EH (cell line): ENCODE results near the gene C3orf49.

Experiments used
- DNase-seq: peaks from one replicate; pipeline ENCODE4 v3.0.0-alpha.2; 2015; ENCODE audit warnings: low read depth

Gene C3orf49

GRCh38 chr3:63851287-63851686 is 32.2 kb downstream of the C3orf49 start:
- DNase-seq: no peak

- DNase-seq: no peak
Observed at GRCh38 chr3:63853106-63853505, 34.0 kb downstream of the C3orf49 start.

GRCh38 chr3:63855333-63855940 is 36.3 kb downstream of the C3orf49 start:
- no peak for DNase-seq

DNA sequence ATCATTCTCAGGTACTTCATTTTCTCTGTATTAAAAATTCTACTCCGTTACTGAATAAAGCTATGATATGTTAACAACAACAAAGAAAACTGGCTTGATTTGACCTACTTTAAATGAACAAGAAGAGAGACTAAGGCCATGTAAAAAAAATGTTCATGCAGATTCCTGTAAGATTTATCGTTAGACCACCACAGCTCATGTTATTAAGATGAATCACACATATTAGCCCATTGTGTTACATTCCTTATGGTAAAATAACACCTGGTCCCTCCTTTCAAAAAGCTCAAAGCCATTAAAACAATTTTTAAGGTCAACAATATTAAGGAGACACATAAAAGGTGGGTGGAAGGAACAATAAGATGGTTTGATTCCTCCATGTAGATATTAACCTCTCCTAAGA is 38.2 kb downstream of the C3orf49 start:
- DNase-seq: peak; percentile 14

GRCh38 chr3:63860776-63861175 is 41.7 kb downstream of the C3orf49 start:
- DNase-seq: no peak

GRCh38 chr3:63861306-63861705 is 42.2 kb downstream of the C3orf49 start:
- no peak for DNase-seq

DNA sequence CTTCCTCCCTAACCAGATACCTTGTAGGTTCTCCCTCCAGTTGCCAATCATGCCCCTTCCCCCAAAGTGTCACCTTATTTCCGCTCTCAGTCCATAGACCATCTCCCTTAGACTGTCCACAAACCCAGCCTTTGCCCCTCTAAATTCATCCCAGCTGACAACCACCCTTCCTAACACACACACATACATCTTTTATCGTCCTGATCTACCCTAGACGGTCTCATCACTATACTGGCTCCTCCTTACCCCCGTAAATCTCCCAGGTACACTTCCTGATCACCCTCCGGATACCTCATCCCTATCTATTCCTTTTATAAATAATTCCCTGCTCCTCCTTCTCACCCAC is 43.7 kb downstream of the C3orf49 start:
- peak; percentile 3 for DNase-seq

DNA sequence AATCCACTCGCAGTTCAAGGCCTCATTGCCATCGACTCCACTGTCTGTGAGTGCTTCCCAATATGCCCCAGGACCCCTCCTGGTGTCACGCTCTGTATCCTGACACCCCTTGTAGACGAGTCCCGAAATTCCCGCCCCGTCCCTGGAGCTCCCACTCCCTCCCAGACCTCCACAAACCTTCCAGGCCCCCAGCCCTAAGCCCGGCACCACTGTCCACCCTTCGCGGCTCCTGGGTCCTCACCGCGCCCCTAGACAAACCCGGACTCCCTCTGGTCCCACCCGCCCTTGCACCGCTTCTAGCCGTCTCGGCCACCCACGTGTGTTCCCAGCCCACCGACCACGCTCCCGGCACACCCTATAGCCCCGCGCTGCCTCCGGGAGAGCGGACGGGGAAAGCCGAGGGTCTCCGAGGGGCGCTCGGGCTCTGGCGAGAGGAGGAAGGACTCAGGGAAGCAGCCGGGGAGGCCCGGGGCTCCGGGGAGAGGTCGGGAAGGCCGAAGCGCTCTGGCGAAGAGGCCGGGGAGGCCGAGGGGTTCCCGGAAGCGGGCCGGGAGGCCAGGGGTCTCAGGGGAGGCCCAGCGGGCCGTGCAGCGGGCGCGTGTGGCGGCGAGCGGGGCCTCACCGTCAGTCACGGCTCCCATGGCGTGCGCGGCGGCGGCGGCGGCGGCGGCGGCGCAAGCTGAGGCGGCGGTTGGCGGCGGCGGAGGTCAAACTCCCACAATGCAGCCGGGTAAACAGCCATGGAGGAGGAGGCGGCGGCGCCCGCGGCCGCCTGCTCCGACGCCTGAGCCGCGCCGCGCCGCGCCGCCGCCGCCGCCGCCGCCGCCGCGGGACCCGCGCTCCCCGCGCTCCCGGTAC is 44.3 kb downstream of the C3orf49 start, which contains the start of the genes ATXN7 and THOC7:
Gene ATXN7, plus strand, starts transcription at position 718 of the 858 bp plus-strand sequence. CDS start 48,732 bp downstream, outside the sequence.
Gene THOC7, minus strand, starts transcription at position 656 of the 858 bp plus-strand sequence. Its CDS starts 15 bp downstream, at position 641.
- peak; percentile 75 for DNase-seq

GRCh38 chr3:63864008-63864964 is 45.2 kb downstream of the C3orf49 start:
- peak; percentile 35 for DNase-seq

DNA sequence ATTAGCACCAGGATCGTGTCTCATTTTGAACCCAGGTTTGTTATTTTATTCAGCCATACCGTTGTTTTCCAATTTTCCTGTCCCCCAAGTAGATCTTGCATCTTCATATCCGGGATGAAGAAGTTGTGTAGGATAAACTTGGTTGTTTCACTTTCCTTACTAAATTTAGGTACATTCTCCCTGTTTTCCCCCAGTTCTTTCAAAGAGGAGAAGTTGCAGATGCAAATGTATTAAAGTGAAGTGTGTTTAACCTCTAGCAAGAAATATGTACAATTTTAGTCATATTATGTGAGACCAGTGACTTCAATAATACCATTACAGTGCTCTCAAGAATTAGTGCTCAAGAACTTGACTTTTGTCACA is 45.8 kb downstream of the C3orf49 start:
- no peak for DNase-seq

GRCh38 chr3:63867225-63867624 is 48.1 kb downstream of the C3orf49 start:
- DNase-seq: no peak

DNA sequence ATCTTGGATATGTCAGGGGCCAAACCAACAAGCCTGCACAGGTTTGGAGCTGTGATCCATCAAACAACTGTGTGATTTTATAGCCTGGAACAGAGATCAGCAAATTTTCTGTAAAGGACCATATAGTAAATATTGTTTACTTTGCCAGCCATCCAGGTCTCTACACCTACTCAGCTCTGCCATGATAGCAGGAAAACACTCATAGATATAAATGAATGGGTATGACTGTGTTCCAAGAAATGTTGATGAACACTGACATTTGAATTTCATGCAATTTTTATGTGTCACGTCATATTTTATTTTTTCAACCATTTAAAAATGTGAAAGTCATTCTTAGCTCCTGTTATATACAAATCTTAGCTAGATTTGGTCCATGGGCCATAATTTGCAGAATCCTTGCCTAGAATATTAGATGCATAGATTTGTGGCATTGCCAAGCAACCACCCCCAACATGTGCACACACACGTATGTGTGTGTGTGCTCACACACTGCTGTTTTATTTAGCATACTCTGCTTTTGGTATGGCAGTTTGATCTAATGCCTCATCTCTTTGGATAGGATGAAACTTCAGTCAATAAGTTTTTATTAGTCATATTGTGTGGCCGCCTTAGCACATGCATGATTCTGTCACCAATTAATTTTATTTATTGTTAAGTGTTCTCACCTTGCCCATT is 51.0 kb downstream of the C3orf49 start:
- no peak for DNase-seq

DNA sequence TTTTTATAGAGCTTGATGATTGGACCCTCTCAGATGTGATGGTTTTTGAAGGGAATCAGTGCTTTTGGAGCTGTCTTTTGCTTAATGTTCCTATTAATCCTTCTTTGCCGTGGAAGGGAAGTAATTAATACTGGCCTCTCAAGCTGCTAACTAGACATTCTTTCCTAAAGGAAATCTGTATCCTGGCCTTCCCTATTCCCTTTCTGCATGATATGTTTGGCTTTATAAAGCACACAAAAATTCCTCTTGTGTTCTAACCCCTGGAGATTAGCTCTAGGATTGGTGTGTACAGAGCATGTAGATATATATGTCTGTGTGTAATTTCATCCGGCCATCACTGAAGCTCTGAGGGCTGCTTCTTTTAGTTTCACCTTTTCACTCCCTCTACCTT is 51.5 kb downstream of the C3orf49 start:
- DNase-seq: no peak

DNA sequence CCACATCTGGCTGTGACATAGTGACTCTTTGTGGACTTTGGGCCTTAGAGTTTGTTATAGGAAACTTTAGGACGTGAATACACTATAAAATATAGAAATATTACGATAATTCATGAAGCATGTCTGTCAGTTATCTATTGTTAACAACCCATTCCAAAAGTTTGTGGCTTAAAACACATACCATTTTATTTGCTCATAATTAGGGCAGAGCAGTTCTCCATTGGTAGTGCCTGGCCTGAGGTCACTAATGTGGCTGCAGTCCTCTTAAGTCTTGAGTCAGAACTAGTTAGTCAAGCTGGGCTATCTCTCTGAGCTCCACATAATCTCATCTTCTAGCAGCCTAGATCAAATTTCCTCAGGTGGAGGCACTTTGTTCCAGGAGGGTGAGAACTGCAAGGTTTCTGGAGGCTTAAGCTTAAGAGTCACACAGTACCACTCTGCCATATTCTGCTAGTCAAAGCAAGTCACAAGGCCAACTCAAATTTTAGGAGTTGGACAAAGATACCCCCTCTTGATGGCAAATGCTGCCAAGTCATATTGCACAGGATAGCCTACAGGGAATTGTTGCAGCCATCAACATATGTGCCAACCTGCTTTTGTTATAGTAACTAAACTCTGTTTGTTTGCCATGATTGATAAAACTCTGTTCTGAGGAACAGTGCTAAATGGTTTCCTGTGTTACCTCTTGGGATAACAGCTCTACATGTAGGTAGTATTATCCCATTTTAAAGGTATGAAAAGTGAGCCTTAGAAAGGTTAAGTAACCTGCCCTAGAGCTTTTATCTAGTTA is 53.2 kb downstream of the C3orf49 start:
- peak; percentile 89 for DNase-seq

DNA sequence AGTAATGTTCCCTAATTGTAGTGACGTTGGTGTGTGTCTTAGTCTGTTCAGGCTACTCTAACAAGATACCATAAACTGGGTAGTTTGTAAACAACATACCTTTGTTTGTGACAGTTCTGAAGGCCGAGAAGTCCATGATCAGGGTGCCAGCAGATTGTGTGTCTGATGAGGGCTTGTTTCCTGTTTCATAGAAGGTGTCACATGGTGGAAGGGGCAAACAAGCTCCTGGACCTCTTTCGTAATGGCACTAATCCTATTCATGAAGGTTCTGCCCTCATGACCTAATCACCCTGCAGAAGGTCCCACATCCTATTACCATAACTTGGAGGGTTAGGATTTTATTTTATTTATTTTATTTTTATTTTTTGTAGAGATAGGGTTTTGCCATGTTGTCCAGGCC is 55.7 kb downstream of the C3orf49 start:
- no peak for DNase-seq

DNA sequence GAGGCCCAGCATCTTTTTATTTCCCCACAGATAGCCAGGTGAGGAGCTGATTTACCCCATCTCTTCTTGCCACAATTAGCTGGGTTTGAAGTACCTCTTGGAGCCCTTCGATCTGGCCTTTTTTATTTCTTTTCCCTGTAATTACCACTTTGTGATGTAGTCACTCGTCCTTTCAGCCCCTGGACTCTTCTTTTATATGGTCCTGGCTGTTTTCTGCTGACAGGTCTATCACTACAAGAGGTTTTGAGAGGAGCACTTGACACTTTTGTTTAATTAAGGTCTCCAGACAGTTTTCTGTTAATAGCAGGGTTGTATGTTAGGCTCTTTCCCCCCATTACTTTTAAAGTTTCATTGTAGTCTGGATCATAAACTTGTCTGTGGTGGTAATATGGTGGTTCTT is 56.4 kb downstream of the C3orf49 start:
- no peak for DNase-seq

DNA sequence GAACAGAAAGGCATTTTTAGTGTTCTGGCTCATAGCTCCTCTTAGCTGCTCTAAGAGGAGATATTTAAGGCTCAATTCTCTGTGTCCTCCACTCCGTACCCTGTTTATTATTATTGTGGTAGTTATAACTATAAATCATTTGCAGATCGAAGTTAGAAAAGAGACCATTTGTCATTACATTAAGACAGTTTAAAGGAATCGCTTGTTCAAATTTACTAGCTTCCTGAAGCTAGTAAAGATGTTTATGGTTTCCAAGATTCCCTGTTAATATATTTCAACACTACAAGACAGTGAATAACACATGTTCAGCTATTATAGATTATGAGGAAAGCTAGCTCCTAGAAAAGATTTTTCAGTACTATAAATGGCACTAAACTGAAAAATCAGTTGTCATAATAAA is 57.2 kb downstream of the C3orf49 start:
- DNase-seq: no peak

- DNase-seq: peak; percentile 71
Observed at GRCh38 chr3:63877737-63878393, 58.8 kb downstream of the C3orf49 start.

GRCh38 chr3:63878394-63879060 is 59.4 kb downstream of the C3orf49 start:
- no peak for DNase-seq

DNA sequence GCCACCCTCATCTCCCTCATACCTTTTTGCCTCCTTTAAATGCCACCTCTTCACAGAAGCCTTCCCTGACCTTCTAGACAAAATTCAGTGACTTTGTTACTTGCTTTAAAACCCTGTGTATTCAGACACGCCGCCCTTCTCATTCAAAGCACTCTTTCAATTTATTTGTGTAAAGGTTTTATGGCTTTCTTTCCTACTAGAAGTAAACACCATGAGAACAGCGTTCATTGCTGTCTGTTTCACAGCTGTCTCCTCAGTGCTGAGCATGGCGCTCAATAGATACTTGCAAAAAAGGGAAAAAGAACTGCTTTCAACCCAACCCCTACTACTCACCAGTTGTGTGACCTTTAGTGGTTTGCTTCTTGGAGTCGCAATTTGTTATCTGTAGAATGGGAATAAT is 61.6 kb downstream of the C3orf49 start:
- DNase-seq: no peak
